HK-2 (cell line): ENCODE results near the gene ACTR3C.
"Not testable (repeated sequence)": the region's sequence is repeated elsewhere in the genome, so short reads cannot be mapped to it uniquely, and the experiment has no call there.

Source experiments
- DNase-seq: peaks from one replicate; pipeline ENCODE4 v3.0.0-alpha.2; 2018; ENCODE audit not compliant: unreplicated experiment

The ACTR3C gene

DNA sequence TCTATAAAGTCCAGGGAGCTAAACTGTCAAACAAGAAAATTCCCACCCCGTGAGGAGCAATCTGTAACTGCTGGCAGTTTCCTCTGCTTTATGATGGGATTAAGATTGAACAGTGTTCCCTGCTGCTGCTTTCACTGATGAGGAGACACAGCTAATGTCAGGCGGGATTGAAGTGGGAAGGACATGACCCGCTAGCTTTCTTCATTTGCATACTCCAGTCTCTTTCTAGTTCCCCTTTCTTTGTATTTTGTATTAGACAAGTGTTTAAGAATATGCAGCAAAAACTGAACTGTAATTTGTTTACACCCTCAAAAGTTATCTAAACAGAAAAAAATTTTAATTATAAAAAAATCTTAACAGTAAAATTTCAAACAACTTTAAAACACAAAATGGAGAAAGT lies 40.2 kb downstream of the ACTR3C start:
- DNase-seq: not testable (repeated sequence)

DNA sequence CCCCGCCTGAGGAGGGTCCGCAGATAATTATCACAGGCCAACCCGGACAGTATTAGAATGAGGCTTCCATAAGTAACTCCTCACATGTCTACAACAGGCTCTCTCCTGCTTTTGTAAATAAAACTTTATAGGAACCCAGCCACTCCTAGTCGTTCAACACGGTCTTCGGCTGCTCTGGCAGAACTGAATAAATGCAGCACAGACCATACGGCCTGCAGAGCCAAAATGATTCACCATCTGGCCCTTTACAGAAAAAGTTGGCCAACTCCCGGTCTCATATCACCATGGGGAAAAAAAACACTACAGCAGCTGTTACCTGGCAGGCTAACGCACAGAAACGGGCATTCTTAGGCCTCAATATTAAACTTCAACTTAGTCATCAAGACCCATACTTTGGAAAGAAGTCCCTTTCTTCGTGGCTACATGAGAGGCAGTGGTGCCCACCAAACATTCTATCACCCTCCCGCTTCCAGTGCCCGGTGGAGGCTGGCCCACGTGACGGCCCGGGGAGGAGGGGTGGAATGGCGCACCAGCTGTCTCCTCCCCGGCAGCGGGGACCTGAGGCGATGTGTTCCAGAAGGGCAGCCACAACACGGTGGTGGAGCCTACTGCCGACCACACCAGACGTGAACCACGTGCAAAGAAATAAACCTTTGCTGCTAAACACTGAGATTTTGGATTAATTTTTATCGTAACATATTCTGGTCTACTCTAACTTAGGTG lies 41.5 kb downstream of the ACTR3C start:
- DNase-seq: not testable (repeated sequence)

DNA sequence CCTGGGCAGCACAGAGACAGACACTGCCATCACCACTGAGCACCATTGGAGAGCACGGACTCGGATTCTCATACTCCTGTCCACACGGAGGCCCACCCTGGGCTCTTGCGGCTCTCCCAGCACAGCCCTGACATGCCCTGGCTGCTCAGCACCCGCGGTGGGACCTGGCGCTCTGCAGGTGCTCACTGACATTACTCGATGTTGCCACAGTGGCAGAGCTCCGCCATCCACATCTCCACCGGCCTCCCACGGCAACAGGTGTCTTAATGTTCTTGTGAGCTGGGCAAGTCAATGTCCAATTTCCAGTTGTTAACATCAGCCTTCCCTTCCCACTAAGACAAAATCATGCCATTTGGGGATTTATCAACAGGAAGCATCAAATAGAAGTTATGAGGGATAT lies 45.0 kb downstream of the ACTR3C start:
- DNase-seq: not testable (repeated sequence)

DNA sequence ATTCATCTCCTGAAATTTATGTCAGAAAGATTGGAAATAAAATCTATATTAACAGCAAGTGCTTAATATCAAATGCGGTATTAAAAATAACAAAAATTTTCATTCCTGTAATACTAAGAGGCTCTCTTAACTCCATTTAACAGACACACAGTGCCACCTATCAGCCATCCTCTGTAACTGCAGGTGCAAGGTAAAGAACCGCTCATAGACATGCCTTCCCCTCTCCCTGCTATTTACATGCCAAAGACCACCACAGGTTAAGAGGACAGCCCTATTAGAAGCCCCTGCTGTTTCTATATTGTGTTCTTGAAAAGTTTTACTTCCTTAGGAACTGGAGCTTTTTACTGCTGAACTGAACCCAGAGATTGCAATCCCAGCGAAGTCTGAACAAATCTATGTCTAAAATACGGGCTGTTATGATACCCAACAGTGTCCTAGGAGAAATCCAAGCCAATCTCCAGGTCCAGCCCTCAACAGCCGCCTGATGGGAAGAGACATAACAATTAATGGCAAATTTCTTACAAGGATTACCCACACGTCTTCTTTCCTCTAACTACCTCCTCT lies 47.1 kb downstream of the ACTR3C start:
- DNase-seq: not testable (repeated sequence)

DNA sequence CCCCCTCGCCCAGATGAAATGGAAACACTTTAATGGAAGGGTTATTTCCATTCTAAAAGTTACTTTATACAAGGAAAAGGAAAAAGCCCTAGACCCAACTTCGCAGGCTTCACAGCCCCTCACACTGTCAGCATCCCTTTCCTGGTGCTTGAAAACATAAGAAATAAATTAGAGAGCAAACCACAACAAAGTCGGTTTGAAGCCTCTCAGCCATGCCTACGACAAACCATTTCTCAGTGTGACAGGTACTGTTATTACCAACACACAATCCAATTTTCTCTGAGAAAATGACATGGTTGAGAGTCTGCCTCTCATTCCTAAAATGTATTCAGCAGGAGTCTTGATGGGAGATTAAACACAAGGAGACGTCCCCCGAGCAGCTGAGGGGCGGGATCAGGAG lies 51.4 kb downstream of the ACTR3C start:
- not testable (repeated sequence) for DNase-seq

DNA sequence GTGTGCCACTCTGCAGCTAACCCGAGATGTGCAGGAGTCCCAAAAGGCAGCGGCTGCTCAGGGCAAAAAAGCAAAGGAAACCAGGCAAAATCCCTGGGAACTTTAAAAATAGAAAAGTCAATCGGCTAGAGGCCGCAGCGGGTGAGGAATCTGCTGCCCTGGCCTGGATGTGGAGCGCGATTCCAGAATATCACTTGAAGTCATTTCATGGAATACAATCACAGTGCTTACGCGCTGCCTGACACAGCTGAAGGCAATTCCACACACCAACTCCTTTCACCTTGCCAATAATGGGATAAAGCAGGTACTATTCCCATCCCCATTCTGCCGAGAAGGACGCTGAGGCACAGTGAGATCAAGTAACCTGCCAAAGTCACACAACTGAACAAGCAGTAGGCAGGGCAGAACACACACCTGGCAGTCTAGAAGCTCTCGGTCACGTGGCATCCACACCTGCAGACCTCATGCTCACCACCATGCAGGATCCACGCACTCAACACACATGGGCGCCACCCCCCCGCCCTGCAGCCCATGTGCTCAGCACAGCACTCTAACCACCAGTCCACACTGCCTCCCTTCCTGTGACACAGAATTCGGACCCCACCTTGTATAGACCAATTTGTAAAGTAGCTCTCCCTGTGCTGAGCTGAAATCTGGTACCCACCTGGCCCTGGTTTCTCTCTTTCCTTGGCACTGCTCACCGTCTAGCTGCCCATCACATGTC lies 53.1 kb downstream of the ACTR3C start:
- DNase-seq: not testable (repeated sequence)

DNA sequence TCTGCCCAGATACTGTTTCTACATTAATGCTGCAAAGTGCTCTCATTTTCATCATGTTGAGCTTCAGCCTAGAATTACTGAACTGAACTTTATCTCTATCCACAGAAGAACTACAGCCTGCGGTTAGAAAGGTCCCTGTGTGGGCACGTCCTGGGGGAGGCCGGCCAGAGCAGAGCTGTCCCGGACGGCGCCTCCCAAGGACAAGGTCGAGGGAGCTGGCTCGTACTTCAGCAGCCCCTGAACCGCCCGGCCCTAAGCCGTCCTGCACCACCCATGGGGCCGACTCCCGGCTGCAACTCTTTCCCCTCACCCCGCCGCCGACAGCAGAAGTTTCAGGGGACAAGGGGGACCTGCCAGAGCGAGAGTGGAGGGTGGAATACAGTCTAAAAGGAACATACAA lies 54.5 kb downstream of the ACTR3C start:
- DNase-seq: not testable (repeated sequence)

DNA sequence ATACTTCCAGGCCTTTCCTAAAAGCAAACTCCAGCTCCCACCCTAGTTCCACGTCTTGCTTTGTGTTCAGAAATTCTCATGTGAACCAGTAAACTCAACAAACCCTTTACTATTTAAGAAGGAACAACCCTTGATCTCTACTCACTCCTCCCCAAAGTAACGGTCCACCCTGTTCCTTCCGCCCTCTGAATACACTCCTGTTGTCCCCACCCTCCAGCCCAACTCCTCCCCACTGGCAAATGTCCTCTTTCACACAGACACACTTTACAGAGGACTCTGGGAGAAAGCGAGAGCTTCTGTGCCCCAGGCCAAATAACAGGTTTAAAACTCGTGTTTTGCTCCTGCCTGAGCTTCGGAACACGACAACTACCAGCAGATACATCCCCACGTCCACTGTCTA lies 55.1 kb downstream of the ACTR3C start:
- DNase-seq: not testable (repeated sequence)

DNA sequence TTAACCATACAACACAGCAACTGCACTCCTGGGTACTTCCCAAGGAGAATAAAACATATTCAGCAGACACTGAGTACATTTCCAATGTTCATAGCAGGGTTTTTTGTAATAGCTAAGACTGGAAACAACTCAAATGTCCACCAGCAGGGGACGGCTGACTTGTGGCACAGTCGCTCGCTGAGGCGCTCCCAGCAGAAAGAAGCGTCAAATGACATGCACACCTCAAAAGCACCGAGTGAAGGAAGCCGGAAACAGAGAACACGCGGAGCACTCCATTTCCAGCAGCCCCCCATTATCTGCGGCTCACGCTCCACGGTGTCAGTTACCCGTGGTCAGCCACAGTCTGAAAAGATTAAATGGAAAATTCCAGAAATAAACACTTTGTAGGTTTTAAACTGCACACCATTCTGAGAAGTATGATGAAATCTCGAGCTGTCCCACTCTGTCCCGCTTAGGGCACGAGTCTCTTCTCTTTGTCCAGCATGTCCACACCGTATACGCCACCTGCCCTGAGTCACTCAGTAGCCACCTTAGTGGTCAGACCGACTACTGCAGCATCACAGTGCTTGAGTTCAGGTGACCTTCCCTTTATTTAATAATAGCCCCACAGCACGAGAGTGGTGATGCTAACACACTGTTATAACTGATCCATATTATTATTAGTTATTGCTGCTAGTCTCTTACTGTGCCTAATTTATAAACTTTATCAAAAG lies 56.2 kb downstream of the ACTR3C start:
- DNase-seq: not testable (repeated sequence)

DNA sequence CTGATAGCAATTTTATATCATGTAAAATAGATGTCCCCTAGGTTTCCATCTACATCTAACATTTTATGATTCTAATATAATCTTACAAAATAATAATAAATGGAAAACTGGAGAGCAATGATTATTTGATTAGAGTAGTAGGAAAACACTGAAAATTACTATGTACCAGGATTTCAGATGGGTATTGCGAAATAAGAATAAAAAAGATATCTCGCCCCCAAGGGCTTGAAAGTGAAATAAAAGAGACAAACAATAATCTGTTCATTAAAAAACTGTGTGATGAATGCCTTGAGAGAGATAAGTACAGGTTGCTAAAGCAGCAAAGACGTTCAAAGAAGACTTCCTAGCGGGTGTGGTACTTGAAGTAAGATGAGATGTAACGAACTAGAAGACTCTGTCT lies 60.7 kb downstream of the ACTR3C start:
- not testable (repeated sequence) for DNase-seq

DNA sequence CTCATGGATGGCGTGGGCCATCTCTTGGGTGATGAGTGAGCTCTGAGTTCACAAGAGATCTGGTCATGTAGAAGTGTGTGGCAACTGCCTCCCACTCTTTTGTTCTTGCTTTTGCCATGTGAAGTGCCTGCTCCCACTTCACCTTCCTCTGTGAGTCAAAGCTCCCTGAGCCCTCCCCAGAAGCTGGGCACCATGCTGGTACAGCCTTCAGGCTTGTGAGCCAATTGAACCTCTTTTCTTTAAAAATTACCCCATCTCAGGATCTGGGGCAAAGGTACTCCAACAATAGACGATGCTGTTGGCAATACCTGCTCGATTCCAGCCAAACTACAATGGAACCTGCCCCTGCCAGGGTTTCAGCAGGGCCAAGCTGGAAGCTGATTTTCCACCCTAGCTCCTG lies 75.6 kb downstream of the ACTR3C start:
- not testable (repeated sequence) for DNase-seq

DNA sequence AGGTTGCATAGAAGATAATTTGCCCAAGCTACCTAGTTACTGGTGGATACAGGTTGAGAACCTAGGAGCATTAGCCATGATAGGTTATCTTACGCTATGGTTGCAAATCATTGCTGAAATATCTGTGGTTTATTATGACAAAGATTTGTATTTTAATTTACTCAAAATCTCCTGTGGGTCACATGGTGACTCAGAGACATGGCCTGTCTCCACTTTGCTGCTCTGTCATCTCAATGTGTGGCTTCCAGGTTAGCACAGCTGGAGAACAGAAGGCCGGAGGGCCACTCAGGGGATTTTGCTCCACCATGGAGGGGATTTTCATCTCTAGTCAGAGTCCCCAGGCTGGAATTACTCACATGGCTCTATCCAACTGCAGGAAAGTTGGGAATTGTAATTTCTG lies 78.1 kb downstream of the ACTR3C start:
- DNase-seq: not testable (repeated sequence)

DNA sequence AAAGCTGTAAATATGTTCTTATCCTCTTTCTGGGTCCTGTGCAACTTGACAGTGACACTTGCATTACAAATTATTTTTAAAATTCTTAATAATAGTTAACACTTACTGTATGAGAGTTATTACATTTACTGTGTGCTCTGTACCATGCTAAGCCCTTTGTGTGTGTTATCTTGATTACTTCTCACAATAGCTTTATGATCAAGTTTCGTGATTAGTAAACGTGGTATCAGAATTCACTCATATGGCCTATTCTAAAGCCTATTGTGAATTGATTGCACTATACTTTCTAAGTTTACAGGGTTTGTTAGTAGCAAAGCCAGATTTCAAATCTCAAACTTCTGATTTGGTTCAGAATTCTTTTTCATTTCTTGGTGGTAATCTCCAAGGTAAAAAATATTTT lies 80.4 kb downstream of the ACTR3C start:
- not testable (repeated sequence) for DNase-seq

DNA sequence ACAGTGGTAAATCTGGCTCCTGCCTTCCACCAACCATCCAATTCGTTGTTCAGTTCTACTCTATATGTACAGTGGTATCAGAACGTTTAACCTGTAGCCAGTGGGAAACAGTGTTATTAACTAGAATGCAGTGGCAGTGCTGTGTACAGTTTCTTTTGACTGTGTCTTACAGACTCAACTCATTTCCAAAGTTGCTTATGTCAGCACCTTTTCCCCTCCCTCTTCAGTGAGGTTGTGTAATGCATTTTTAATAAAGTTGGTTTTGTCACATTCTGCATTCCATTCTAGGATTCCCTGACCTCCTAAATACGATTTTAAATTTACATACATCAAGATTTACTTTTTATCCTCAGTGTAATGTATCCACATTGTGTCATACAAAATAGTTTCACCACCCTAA lies 97.9 kb downstream of the ACTR3C start:
- DNase-seq: not testable (repeated sequence)

DNA sequence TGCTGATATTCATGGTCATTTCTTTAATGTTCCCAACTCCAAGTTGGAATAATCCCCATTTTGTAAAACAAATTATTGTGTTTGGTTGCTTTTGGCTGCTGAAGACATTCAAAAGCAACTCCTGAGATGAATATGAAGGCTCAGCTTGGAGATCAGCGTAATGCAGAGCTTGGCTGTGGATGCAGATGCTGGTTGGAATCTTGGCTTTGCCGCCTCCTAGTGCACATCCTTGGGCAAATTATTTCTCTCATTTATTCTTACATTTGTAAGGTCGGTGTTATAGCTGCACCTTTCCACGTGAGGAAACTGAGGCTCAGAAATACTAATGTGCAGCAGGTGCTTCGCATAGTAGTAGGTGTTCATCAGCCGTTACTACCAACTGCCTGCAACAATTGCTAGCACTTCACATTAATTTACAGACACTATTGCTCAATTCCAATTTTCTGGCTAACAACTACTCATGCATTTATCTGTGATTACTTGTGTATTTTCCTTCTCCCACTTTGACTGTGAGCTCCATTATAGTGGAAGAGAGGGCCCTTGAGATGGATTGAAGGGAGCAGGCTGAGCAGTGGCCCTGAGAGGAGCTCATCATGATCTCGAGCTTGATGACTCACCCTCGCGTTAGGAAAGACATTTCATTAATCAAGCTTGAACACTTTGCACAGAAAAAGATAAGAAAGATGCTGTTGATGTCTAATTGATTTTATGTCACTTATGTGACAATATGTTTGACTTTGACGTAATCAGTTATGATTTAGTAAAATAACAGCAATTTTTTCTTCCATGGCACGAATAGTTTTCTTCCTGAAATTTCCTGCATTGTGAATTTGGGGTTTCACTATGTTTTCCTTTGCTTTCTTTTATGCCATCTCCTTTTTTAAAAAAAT lies 101.0 kb downstream of the ACTR3C start:
- DNase-seq: not testable (repeated sequence)

DNA sequence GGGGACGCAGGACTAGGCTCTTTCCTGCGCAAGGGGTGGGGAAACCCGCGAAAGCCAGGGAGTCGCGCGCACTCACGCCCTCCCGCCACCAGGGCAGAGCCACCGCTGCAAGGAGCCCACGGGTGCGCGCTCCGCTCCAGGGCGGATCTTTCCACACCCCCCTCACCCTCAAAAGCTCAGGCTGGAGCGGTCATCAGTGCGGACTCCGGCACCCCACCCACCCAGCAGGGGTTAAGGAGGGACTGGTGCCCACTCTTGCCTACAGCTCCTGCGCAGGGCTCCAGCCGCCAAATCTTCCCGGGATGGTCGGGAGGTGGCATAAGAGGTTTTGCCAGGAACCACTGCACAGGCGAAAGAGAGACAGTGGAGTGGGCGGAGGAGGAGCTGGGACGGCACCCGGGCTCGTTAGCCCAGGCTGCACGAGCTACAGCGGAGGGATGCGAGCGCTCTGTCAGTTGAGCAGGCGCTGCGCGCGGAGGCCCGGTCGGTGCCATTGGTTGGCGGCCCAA lies 102.6 kb downstream of the ACTR3C start:
- DNase-seq: not testable (repeated sequence)

DNA sequence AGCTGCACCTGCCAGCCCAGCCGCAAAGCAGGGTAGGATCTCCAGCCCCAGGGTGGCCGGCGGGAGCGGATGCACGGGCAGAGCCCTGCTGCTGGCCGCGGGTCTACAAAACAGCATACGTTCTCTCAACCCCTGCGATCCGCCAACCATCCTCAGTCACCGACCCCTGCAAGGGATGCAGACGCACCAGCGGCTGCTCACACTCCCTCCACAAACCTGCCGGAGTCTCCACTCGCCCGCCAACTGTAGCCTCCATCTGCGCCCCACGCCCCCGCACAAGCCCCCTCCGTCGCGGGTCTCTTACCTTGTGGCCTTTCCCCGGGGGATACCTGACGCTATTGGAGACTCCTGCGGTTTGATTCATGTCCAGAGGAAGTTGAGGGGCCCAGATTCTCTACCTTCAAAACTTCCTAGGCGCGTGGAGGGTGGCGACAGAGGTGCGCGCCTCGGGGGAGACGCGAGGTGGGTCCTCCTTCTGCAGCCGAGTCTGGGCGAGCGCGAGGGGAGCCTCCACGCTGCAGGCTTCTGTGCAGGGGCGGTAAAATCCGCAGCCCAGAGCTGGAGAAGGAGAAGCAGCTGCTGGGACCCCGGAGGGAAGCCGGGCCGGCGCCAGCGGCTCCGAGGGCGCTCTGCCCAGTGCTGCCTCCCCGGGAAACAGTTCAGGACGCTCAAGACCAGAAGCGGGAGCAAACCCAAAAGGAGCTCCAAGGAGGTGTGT lies 103.2 kb downstream of the ACTR3C start:
- DNase-seq: not testable (repeated sequence)

DNA sequence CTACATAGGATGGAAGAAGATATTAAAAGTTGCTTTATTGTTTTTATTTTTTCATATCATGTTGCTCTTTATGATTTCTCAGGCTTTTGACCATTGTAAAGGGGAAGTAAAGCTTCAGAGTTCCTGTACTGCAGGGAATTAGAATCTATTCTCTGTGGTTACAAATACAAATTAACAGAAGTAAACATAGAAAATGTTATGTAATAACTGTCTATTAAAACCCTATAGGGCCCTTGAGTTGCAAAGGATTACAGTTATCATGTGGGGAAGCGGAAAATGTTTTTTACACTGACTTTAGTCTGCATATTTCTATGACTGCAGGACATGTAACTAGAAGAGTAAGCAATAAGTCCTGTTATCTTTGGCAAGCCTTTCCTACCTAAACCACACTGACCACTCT lies 116.5 kb downstream of the ACTR3C start:
- DNase-seq: not testable (repeated sequence)

DNA sequence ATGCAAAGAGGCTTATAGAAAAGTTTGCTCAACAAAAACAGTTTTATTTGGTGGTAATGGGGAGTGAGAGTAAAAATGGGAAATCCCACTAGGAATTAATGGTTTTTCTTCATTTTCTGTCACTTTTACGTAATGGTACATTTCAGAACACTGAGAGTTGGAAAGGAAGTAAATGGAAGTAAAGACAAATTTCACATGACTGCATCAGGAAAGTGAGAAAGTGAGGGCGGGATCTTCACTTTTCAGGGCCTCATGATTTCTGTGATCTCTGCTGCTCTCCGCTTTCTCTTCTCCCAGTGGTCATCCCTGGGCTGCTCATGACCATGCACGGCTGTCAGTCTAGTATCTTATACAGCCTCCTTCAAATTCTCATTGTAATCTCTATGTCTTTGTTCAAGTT lies 117.5 kb downstream of the ACTR3C start:
- DNase-seq: not testable (repeated sequence)

DNA sequence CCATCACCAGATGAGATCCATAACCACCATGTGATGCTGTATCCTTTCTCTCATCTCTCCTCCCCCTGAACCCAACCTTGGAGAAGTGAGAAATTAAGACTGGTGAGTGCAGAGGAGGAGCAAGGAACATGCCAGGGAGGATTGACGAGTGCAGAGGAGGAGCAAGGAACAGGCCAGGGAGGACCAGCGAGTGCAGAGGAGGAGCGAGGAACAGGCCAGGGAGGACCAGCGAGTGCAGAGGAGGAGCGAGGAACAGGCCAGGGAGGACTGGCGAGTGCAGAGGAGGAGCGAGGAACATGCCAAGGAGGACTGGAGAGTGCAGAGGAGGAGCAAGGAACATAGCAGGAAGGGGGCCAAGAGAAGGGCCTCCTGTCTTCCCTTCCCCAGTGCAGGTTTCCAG lies 118.8 kb downstream of the ACTR3C start:
- DNase-seq: not testable (repeated sequence)
